ENCODE measurements around the gene MACROD2.

The MACROD2 gene

GRCh38 chr20:15030826-15031225 lies 1035.5 kb downstream of the MACROD2 start (continued):
- TF ChIP-seq ATF2 (tag by site-specific recombination; IDR thresholded peaks at IDR 0.05; ENCODE audit: low read depth) (no peak), GLI4 (tag by site-specific recombination; IDR thresholded peaks at IDR 0.05) (no peak)

DNA sequence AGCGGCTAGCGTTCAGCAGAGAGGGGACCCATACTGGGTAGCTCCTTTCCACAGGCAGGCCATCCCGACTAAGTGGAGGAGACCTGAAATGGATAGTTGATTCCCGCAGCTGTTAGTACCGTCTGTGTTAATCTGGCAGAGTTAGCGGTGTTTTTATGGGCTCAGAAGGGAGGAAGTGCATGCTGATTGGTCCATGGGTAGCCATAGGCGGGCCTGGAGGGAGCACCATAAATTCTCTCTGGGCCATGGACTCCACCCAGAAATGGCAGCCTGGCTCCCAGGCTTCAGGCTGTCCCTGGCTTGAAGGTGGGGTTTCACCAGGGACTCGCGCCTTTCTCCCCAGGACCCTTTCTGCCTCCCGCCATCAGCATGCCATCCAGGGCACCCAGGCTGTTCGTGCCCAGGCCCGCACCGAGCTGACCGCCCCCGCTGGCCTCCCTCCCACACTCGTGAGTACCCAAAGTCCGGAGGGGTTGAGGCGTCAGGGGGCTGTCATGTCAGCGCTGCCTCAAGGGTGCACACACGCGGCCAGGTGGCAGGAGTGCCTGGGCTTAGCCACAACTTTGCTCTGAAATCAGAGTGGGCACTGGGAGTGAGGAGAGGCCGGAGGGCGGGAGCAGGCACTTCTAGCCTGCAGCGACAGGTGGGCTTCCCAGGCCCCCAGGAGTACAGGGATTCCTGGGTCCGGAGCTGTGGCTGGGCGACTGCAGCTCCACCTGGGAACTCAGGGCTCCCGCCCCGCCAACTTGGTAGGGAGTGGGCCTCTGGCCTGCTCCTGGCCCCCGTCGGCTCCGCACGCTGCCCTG lies 1036.4 kb downstream of the MACROD2 start:
- Histone ChIP-seq H3K4me3 (ENCODE audit: low read depth, low read length) (no peak overlapping the region), H3K27ac (ENCODE audit: extremely low read depth, low read depth, low read length) (no peak overlapping the region), H3K9me3 (ENCODE audit: control insufficient read depth, insufficient read depth, low read depth, low read length) (no peaks in the 10 kb centered on the region), H3K36me3 (ENCODE audit: control insufficient read depth in 2 of 2, insufficient read depth in 1 of 2, low read length in 2 of 2) (no peaks in the 10 kb centered on the region), H3K4me1 (ENCODE audit: control insufficient read depth, insufficient read depth, low read length) (peaks cover 10% of the 10 kb centered on the region)
- ChIA-PET CTCF (interaction anchor here (0.6 kb wide), 1 partner anchor 463 kb away, joined by 3 read pairs; no protein-coding TSS in a partner anchor), POLR2A (no interaction called here)
- TF ChIP-seq MZF1 (tag by site-specific recombination; IDR thresholded peaks at IDR 0.05; ENCODE audit: borderline replicate concordance) = no peak
- TF ChIP-seq ZNF501 (tag by site-specific recombination; IDR thresholded peaks at IDR 0.05) = no peak
- no peak for TF ChIP-seq YY2 (tag by site-specific recombination; IDR thresholded peaks at IDR 0.05)
- no peak for TF ChIP-seq SCRT1 (tag by site-specific recombination; IDR thresholded peaks at IDR 0.05; ENCODE audit: borderline replicate concordance)
- TF ChIP-seq SCRT2 (tag by site-specific recombination; IDR thresholded peaks at IDR 0.05) = no peak
- TF ChIP-seq, protein P1, sequence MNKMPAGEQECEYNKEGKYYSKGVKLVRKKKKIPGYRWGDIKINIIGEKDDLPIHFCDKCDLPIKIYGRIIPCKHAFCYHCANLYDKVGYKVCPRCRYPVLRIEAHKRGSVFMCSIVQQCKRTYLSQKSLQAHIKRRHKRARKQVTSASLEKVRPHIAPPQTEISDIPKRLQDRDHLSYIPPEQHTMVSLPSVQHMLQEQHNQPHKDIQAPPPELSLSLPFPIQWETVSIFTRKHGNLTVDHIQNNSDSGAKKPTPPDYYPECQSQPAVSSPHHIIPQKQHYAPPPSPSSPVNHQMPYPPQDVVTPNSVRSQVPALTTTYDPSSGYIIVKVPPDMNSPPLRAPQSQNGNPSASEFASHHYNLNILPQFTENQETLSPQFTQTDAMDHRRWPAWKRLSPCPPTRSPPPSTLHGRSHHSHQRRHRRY (tag by site-specific recombination; IDR thresholded peaks at IDR 0.05) = no peak
- no peak for TF ChIP-seq ZNF274 (IDR thresholded peaks at IDR 0.05; ENCODE audit: low read length)
- no peak for TF ChIP-seq ZNF274 (tag by site-specific recombination; IDR thresholded peaks at IDR 0.05; ENCODE audit: borderline replicate concordance)
- TF ChIP-seq, protein P2, sequence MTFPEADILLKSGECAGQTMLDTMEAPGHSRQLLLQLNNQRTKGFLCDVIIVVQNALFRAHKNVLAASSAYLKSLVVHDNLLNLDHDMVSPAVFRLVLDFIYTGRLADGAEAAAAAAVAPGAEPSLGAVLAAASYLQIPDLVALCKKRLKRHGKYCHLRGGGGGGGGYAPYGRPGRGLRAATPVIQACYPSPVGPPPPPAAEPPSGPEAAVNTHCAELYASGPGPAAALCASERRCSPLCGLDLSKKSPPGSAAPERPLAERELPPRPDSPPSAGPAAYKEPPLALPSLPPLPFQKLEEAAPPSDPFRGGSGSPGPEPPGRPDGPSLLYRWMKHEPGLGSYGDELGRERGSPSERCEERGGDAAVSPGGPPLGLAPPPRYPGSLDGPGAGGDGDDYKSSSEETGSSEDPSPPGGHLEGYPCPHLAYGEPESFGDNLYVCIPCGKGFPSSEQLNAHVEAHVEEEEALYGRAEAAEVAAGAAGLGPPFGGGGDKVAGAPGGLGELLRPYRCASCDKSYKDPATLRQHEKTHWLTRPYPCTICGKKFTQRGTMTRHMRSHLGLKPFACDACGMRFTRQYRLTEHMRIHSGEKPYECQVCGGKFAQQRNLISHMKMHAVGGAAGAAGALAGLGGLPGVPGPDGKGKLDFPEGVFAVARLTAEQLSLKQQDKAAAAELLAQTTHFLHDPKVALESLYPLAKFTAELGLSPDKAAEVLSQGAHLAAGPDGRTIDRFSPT (tag by site-specific recombination; IDR thresholded peaks at IDR 0.05) = no peak
- no peak for TF ChIP-seq ZSCAN23 (tag by site-specific recombination; IDR thresholded peaks at IDR 0.05)
- no peak for TF ChIP-seq ZFP37 (tag by site-specific recombination; IDR thresholded peaks at IDR 0.05)
- TF ChIP-seq ZNF335 (tag by site-specific recombination; conservative IDR thresholded peaks at IDR 0.05) = no peak
- no peak for TF ChIP-seq ZNF133 (tag by site-specific recombination; IDR thresholded peaks at IDR 0.05)
- TF ChIP-seq ZNF416 (tag by site-specific recombination; IDR thresholded peaks at IDR 0.05) = no peak
- no peak for TF ChIP-seq ZNF398 (tag by site-specific recombination; IDR thresholded peaks at IDR 0.05)
- TF ChIP-seq KLF16 (tag by site-specific recombination; IDR thresholded peaks at IDR 0.05) = no peak
